Gastrocnemius medialis (tissue), 4 donors: Measurements from ENCODE around the gene ZNF443. TPM values are rescaled to one million over a fixed set of nuclear protein-coding genes. Genes with fewer than 3 reads are reported as not detected.
A peak's percentile ranks its signal among the peaks of the same experiment; 100 is the strongest.
"Not testable (repeated sequence)": the region's sequence is repeated elsewhere in the genome, so short reads cannot be mapped to it uniquely, and the experiment has no call there.

Experiments
- ATAC-seq, 2 donors: fragments of 150-250 bp; one replicate each; pipeline ENCODE4 v1.9.1; 2016
- DNase-seq, 2 donors: peaks; one replicate each; pipeline ENCODE4 v3.0.0-alpha.2; 2019
- H3K27ac ChIP-seq, 4 donors: fragments of 200-600 bp; sonication (generic); 1 replicate in 1 of 4; 2 replicates in 3 of 4; pipeline ENCODE4 v1.5.1; 2016 to 2018; ENCODE audit warnings: mild to moderate bottlenecking in 2 of 4, moderate library complexity in 1 of 4
- H3K27me3 ChIP-seq, 3 donors: fragments of 200-600 bp; sonication (generic) in 2 of 3; 1 replicate in 1 of 3; 2 replicates in 2 of 3; pipeline versions ENCODE4 v1.5.1 to v1.6.0; 2016 to 2019; ENCODE audit warnings: mild to moderate bottlenecking in 1 of 3, moderate library complexity in 1 of 3
- H3K36me3 ChIP-seq, 2 donors: fragments of 200-600 bp; sonication (generic) in 1 of 2; one replicate each; pipeline ENCODE4 v1.5.1; 2017 to 2018
- H3K4me1 ChIP-seq, 2 donors: fragments of 200-600 bp; sonication (generic) in 1 of 2; one replicate each; pipeline ENCODE4 v1.5.1; 2016 to 2017; ENCODE audit warnings: mild to moderate bottlenecking in 2 of 2
- H3K4me3 ChIP-seq, 4 donors: fragments of 200-600 bp; sonication (generic) in 3 of 4; 1 replicate in 1 of 4; 2 replicates in 3 of 4; pipeline ENCODE4 v1.5.1; 2016 to 2019; ENCODE audit warnings: mild to moderate bottlenecking in 2 of 4
- H3K9me3 ChIP-seq, 3 donors: fragments of 200-600 bp; sonication (generic) in 2 of 3; 1 replicate in 1 of 3; 2 replicates in 2 of 3; pipeline ENCODE4 v1.5.1; 2016 to 2019
- POLR2A ChIP-seq, 2 donors: fragments of 450-650 bp; IDR thresholded peaks; one replicate each; pipeline ENCODE4 v1.6.1; 2017; ENCODE audit warnings: antibody characterized with exemption in 2 of 2, mild to moderate bottlenecking in 2 of 2, moderate library complexity in 2 of 2
- in situ Hi-C, 4 donors: fragments of 200-750 bp; cut with MboI; loops; one replicate each; pipeline versions ENCODE4 v1.15.0 to v1.8.0; 2017; ENCODE audit warnings: low sequenced_read_pairs in 4 of 4
- intact Hi-C: fragments of 100-400 bp; cut with DNase I; formaldehyde crosslinking; loops from one replicate; pipeline ENCODE4 v1.15.1; 2023; ENCODE audit warnings: low total_unique reads
- total RNA-seq, 4 donors: library from RNA; depleted of rRNA; stranded (reverse); fragments of >200 nt; gene quantifications; one replicate each; pipeline versions ENCODE4 v1.1.0 to v1.2.3, GENCODE V29; 2016
- TF ChIP-seq, protein P1 (sequence below), 5 experiments: fragments of 450-650 bp in 3 of 5; fragments of 200-600 bp in 2 of 5; sonication (generic) in 2 of 5; IDR thresholded peaks in 4 of 5; conservative IDR thresholded peaks in 1 of 5; 1 replicate in 4 of 5; 2 replicates in 1 of 5; pipeline ENCODE4 v1.5.1; 2016 to 2019; ENCODE audit warnings: antibody characterized with exemption in 5 of 5, mild to moderate bottlenecking in 3 of 5, moderate library complexity in 3 of 5

ZNF443 gene
- total RNA-seq, 4 donors from 2014 or later: 0.95 to 2.3 (median 1.7) TPM

DNA sequence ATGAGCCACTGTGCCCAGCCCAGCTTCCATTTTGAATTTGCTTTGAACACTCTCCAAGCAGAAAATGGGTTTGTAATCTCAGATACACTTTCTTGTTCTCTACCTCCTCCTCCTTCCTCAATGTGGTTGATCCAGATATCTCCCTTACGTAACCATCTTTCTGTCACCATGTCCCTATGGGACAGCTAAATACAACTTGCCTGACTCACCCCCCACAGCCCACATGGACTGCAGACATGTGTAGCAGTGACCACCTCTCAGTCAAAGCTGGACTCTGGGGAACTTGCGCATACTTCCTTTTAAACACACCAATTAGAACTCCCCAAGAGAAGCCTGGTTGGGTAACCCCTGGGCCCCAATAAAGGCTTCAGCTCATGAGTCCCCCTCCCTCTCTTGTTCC is 28.9 kb downstream of the ZNF443 start:
- Histone ChIP-seq H3K9me3 (no peaks in the 10 kb centered on the region), H3K27me3 (no peaks in the 10 kb centered on the region), H3K27ac (no peak overlapping the region), H3K36me3 (no peaks in the 10 kb centered on the region), H3K4me3 (no peak overlapping the region), H3K4me1 (no peaks in the 10 kb centered on the region)
- TF ChIP-seq POLR2A (IDR thresholded peaks at IDR 0.05): no peak
- TF ChIP-seq, protein P1, sequence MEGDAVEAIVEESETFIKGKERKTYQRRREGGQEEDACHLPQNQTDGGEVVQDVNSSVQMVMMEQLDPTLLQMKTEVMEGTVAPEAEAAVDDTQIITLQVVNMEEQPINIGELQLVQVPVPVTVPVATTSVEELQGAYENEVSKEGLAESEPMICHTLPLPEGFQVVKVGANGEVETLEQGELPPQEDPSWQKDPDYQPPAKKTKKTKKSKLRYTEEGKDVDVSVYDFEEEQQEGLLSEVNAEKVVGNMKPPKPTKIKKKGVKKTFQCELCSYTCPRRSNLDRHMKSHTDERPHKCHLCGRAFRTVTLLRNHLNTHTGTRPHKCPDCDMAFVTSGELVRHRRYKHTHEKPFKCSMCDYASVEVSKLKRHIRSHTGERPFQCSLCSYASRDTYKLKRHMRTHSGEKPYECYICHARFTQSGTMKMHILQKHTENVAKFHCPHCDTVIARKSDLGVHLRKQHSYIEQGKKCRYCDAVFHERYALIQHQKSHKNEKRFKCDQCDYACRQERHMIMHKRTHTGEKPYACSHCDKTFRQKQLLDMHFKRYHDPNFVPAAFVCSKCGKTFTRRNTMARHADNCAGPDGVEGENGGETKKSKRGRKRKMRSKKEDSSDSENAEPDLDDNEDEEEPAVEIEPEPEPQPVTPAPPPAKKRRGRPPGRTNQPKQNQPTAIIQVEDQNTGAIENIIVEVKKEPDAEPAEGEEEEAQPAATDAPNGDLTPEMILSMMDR (IDR thresholded peaks at IDR 0.05 in 4 of 5, conservative IDR thresholded peaks at IDR 0.05 in 1 of 5): no peak
- DNase-seq: no peak
- in situ Hi-C loops: no loop called here
- intact Hi-C loops: no loop called here
- no peak for ATAC-seq

DNA sequence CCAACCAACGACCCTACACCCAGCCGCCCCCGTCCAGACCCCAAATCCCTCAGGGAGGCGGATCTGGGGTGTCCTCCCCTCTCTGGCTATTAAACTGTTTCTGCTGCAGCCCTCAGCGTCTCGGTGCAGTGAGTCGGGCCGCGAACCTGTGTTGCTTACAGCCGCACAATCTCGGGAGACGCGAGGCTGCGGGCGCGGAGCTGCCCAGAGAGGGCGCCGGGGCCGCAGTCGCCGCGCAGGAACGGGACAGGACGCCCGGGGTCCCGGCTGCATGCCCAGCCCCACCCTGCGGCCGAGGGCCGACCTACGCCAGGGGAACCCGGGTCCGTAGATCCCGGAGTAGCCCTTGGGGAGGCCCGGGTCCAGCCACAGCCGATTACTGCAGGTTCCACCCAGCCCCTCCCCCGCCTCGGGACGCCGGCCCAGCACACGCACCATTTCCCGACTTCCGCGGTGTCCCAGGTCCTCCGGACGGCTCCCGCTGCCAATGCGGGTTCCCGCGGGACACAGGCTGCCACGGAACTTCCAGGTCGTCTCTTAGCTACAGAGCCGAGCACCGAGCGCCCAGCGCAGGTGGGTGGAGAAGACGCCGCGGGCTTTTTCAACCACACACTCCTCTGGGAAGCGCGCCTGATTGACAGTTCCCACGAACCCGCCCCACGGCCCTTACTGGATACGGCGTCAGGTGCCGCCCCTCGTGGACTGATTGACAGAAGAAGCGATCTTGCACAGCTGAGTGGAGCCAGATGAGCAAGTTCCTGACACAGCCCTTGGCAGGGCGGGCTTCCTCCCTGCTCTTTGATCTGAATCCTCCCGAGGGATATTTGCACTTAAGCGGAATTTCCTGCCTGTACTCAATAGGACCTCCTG is 40.0 kb downstream of the ZNF443 start, which contains the start of gene ZNF799:
TSS of gene ZNF799 (minus strand) at position 639 of the 870 bp plus-strand sequence. CDS start at position 438, 201 bp downstream.
- intact Hi-C loops (loop anchor here (2.0 to 5.0 kb wide), 5 partner anchors 36 to 266 kb away; partner anchors contain the start of genes MAN2B1, WDR83, ZNF44 and ZNF442), in situ Hi-C loops (no loop called here)
- Histone ChIP-seq H3K36me3 (no peaks in the 10 kb centered on the region), H3K4me3 (peak within 1 kb of the TSS; percentile 69 to 94 (median 80)), H3K27ac (peak within 1 kb of the TSS; percentile 83 to 95 (median 89)), H3K4me1 (peaks cover 5 to 6% of the 10 kb centered on the region in 2 donors), H3K27me3 (no peaks in the 10 kb centered on the region), H3K9me3 (no peaks in the 10 kb centered on the region)
- DNase-seq (peak; percentile 96), ATAC-seq (peak; percentile 98 to 99)
- TF ChIP-seq POLR2A (IDR thresholded peaks at IDR 0.05): peak; percentile 49 to 57
- TF ChIP-seq, protein P1 (IDR thresholded peaks at IDR 0.05 in 4 of 5, conservative IDR thresholded peaks at IDR 0.05 in 1 of 5): peak in 2 of 5 experiments; percentile 11 to 15

DNA sequence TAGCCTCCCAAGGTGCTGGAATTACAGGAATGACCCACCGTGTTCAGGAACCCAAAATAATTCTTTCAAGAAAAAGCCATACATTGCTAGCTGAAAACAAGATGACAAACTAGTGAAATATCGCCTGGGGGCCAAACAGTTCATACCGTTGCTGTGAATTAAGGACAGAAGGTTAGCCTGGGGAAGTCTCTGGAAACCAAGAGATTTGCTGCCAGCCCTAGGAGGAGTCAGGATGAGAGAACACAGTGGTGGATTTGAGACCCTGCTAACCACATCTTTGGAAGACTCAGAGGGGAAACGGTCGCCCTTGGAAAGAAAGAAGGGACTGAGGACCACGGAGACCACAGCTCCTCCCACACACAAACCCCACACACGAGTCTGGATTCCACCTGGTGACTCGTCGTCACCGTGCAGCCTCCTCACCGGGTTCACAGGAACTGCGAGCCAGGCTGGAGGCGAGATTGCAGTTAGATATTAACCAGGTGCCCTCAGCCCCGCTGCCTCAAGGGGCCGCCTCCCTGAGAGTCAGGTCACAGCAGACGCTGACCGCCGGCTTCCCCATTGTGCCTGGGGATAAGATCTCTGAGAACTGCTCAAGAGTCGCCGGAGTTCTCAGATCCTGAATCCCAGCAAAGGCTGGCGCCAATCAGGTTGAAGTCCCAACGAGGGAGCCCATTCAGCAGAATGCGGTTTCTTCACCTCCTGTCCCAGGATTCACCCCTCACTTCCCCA is 40.8 kb downstream of the ZNF443 start:
- intact Hi-C loops: loop anchor here (2.0 to 5.0 kb wide), 5 partner anchors 35 to 267 kb away; partner anchors contain the start of genes MAN2B1, WDR83, ZNF44 and ZNF442
- DNase-seq: peak in 1 of 2 donors; percentile 14
- peak; percentile 16 to 24 for ATAC-seq
- H3K36me3 ChIP-seq, H3K9me3 ChIP-seq, H3K4me1 ChIP-seq, in situ Hi-C loops, H3K27me3 ChIP-seq: not testable (repeated sequence)
- H3K4me3 ChIP-seq: peak overlapping the region; percentile 69 to 94 (median 80)
- peak overlapping the region; percentile 83 to 95 (median 89) for H3K27ac ChIP-seq
- TF ChIP-seq, protein P1 (IDR thresholded peaks at IDR 0.05 in 4 of 5, conservative IDR thresholded peaks at IDR 0.05 in 1 of 5): peak in 1 of 5 experiments; percentile 9

DNA sequence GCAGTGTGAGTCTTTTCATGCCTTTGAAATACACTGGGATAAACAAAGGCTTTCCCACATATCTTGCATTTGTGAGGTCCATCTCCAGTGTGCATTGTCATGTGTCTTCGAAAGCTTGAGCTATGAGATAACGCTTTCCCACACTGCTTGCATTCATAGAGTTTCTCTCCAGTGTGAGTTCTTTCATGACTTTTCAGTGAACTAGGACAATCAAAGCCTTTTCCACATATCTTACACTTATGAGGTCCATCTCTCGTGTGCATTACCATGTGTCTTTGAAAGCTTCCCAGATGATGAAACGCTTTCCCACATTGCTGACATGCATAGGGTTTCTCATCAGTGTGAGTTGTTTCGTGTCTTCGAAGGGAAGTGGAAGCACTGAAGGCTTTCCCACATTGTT is 49.7 kb downstream of the ZNF443 start:
- H3K9me3 ChIP-seq, H3K27me3 ChIP-seq, intact Hi-C loops, H3K27ac ChIP-seq, in situ Hi-C loops, ATAC-seq, H3K4me3 ChIP-seq, H3K4me1 ChIP-seq, DNase-seq: not testable (repeated sequence)
- H3K36me3 ChIP-seq: peaks cover 0 to 29% of the 10 kb centered on the region in 2 donors

DNA sequence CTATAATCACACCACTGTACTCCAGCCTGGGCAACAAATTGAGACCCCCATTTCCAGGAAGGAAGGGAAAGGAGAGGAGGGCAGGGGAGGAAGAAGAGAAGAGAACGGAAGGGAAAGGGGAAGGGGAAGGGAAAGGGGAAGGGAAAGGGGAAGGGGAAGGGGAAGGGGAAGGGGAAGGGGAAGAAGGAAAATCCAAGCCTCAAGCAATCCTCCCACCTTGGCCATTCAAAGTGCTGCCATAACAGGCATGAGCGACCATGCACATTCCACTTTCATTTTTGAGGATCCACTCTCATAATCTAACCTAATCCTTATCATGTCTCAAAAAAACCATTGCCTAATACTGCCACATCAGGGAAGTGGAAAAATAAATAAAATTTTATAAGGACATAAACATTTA is 54.5 kb downstream of the ZNF443 start:
- in situ Hi-C loops, H3K4me3 ChIP-seq, H3K9me3 ChIP-seq, H3K4me1 ChIP-seq, ATAC-seq, DNase-seq, intact Hi-C loops, H3K27ac ChIP-seq, H3K27me3 ChIP-seq: not testable (repeated sequence)
- H3K36me3 ChIP-seq: peaks cover 0 to 29% of the 10 kb centered on the region in 2 donors
